DMS79 treated with DMSO at 0.1 percent for 48 hours (cell line): ENCODE results near the gene FALEC.
"Not testable (repeated sequence)": the region's sequence is repeated elsewhere in the genome, so short reads cannot be mapped to it uniquely, and the experiment has no call there.

Experiments used
- DNase-seq: peaks from one replicate; lab custom pipeline; 2025; lab: John Stamatoyannopoulos, UW

Gene FALEC

DNA sequence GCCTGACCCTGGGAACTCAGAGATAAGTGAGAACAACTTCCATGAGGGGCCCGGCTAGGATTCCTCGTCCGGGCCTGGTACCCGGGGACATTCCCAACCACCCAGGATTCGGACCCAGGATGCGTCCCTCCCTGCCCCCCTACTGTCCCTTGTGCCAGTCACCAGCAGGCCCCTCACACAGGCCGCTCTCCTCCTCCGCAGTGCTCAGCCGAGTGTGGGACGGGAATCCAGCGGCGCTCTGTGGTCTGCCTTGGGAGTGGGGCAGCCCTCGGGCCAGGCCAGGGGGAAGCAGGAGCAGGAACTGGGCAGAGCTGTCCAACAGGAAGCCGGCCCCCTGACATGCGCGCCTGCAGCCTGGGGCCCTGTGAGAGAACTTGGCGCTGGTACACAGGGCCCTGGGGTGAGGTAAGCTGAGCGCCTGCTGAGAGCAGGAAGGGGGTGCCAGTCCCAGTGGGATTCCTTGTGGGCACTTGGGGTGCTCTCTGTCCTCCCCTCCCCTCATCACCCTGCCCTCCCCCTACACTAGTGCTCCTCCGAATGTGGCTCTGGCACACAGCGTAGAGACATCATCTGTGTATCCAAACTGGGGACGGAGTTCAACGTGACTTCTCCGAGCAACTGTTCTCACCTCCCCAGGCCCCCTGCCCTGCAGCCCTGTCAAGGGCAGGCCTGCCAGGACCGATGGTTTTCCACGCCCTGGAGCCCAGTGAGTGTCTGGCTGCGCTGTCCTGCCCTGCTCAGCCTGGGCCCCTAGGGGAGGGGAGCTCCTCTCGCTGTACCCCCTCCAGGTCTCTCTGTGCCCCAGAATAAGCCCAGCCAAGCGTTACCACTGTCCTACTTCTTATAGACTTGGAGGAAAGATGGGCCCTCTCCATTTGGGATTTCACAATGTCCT lies 43.5 kb downstream of the FALEC start:
- DNase-seq = no peak

GRCh38 chr1:150559656-150560010 lies 44.1 kb downstream of the FALEC start:
- no peak for DNase-seq

GRCh38 chr1:150560011-150560438 lies 44.5 kb downstream of the FALEC start:
- DNase-seq = peak; percentile 21

GRCh38 chr1:150560576-150561253 lies 45.2 kb downstream of the FALEC start:
- peak; percentile 76 for DNase-seq

DNA sequence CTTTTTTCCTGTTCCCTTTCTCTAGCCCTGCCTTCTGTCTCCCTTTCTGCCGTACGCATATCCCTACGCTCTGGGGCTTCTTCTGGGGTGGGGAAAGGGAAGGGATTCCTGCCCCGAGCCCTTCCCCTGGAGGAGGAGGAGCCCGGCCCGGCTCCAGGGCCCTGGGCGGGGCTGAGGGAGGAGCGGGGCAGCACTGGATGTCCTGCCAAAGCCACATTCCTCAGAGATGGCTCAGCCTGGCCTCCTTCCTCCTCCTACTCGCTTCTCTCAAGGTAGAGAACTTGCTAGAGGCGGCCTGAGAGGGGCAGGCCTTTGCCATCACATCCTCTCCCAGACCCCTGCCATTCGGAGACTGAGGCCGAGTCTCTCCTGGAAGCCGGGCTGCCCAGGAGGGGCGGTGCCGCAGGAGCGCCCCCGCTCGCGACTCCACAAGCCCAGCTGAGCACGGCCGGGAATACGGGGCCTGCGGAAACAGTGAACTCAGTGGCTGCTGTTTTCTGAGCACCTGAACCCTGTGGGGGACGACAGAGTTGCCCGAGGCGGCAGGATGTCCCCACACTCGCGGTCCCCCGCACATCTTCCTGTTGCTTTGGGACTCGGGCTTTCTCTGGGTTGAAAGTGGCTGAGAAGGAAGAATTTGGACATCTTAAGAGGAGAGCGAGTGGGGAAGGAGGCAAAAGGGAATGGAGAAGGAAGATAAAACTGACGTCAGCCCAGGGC lies 45.9 kb downstream of the FALEC start:
- DNase-seq = peak; percentile 76

DNA sequence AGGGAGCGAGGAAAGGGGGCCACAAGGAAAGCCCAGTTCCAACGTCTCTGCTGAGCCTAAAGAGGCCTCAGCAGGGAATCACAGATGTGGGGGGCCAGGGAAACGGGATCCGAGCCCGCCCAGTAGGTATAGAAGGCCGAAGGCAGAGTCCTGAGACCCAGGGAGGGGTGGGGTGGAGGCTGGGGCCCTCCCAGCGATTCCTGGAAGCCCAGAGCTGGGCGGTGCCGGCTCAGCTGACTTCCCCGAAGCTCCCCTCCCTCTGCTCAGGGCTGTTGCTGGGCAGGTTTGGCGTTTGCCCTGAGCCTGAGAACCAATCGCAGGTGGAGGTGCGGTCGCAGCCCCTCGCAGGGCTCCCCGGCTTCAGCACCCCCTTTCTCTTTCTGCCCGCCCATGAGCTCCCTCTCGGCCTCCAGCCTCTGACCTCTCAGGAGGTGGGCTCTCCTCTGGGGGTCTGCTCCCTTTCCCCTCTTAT lies 46.5 kb downstream of the FALEC start:
- peak; percentile 51 for DNase-seq

GRCh38 chr1:150562446-150563339 lies 47.1 kb downstream of the FALEC start:
- no peak for DNase-seq

DNA sequence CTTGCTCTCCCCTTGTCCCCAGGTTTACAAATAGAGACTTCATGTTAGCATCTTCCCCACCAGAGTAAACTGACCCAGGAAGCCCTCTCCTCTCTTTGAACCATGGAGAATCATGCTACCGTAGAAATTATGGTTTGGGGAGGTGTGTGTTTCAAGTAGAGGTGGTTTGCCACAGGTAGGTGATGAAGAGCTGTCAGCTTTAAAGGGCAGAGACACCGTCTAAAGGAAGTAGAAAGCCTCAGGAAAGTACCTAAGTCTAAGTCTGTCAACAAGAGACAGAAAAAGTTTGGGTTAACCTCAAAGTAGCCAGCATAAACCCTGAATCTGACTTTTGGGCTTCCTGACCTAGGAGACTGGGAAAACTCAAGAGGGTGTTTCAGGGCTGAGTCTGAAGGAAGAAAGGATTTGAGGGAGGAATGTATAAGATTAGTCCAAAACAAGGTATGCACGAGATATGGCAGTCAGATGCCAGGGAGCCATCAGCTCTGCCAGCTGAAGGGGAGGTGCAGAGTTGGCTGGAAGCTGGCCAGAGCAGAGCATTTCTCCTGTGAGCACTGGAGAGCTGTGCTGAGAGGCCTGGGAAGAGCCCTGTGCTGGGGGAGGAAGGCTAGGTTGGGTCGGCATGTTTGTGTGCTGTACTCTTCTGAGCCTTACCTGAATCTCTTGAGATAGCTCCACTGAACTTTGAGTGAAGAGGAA lies 47.9 kb downstream of the FALEC start:
- peak; percentile 40 for DNase-seq

DNA sequence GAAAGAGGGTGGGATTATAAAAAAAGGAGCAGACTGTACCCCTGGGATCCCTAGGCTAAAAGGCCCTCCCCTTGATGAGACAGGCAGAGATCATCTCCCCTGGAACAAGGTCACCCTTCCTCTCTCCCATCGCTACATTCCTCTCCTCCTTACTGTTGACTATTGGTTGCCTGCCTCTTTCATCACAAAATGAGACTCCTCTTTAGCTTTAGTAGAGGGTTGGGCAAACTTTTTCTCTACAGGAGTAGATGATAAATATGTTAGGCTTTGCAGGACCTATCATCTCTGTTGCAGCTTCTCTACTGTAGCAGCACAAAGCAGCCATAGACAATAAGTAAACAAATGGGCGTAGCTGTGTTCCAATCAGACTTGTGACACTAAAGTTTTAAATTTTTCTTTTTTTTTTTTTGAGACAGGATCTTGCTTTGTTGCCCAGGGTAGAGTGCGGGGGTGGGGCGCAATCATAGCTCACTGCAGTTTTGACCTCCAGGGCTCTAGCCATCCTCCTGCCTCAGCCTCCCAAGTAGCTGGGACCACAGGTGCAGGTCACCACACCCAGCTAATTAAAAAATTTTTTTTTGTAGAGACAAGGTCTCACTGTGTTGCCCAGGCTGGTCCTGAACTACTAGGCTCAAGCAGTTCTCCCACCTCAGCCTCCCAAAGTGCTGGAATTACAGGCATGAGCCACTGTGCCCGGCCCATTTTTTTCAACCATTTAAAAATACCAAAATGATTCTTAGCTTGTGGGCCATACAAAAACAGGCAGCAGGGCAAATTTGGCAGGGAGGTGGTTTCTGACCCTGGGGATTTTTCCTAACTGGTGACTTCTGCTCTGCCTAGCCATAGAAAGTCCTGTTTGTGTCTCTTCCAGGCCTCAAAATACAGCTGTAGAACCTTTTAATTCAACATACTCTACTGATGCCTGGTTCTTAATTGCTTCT lies 48.8 kb downstream of the FALEC start:
- DNase-seq = no peak

DNA sequence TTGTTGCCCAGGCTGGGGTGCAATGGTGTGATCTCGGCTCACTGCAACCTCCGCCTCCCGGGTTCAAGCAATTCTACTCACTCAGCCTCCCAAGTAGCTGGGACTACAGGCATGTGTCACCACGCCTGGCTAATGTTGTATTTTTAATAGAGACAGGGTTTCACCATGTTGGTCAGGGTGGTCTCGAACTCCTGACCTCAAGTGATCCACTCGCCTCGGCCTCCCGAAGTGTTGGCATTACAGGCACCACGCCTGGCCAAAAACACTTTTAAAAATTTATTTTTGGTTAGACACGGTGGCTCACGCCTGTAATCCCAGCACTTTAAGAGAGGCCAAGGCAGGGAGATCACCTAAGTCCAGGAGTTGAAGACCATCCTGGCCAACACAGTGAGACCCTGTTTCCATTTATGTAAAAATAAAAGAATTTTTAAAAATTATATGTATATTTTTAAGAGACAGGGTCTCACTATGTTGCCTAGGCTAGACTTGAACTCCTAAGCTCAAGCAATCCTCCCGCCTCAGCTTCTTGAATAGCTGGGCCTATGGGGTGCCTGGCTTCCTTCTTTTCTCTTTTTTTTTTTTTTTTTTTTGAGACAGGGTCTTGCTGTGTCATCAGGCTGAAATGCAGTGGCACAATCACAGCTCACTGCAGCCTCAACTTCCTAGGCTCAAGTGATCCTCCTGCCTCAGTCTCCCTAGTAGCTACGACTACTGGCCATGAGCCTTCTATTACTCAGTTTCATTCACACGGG lies 49.9 kb downstream of the FALEC start:
- DNase-seq = not testable (repeated sequence)

DNA sequence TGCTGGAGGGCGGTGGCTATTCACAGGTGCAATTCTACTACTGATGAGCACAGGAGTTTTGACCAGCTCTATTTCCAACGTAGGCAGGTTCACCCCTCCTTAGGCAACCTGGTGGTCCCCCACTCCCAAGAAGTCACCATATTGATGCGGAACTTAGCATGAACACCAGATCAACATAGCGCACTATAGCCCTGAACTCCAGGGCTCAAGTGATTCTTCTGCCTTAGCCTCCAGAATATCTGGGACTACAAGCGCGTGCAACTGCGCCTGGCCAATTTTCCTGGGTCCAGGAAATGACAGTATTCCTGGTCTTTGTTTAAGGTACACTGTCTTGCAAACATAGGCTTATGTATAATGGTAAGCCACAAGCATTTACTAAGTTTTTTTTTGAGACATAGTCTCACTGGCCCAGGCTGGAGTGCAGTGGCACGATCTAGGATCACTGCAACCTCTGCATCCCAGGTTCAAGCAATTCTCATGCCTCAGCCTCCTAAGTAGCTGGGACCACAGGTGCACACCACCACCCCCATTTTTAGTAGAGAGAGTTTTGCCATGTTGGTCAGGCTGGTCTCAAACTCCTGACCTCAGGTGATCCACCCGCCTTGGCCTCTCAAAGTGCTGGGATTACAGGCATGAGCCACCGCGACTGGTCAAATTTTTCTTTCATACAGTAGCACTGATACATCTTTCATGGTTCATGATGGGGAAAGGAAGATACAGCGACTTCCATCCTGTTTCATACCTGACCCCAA lies 51.2 kb downstream of the FALEC start:
- DNase-seq = no peak

- no peak for DNase-seq
Observed at GRCh38 chr1:150567341-150567716, 51.8 kb downstream of the FALEC start.

DNA sequence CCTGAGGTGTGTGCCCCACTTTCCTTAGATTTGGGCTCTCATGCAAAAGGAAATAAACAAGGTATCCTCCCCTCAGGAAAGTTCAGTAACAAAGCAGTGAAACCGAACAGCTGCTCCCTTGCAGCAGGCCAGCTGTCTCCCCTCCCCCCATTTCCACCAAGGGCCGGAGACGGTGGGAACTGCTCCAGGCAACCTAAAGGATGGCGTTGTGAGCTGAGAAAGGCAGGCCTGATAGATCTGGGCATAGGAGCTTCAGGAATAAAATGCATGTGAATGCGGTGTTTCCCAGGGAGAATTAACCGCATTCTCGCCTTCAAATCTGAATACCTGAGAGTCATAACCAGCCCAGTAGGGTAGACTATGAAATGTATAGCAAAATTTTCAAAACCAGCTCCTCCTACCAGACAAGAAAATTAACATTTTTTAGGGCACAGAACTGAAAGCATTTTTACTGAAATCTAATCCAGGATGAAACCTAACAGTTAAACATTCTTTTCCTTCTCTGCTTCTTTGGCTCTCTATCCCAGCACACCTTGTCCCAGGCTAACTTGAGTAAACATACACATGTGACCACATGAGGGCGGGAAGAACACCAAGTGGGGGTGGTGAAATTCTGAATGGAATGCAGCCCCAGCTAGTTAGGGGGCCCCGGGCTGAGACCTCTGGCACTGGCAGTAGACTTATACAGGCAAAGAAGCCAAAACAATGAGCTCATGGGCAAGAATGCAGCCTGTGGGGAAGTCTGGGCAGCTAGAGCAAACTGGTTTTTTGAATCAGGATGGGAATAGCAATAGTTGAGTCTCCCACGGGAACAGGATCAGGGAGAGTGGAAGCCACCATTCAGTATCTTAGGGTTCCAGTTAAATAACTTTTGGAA lies 52.4 kb downstream of the FALEC start:
- DNase-seq = no peak

DNA sequence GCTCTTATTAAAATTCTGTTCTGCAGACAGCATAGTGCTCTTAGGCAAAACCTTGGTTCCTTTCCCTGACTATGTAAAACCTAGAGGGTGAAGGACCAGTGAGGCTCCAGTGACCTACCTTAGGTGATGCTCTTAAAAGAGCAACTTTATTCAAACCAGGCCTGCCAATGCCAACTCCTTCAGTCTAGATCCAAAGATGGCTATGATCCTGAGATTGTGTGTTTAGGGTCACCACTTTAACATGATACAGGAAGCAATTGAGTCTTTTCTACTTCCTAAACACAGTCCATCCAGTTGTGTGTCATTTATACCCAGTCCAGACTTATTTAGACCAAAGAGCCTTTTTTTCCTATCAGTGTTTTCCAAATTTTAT lies 53.0 kb downstream of the FALEC start:
- DNase-seq = no peak

GRCh38 chr1:150572918-150573647 lies 57.5 kb downstream of the FALEC start:
- no peak for DNase-seq

GRCh38 chr1:150573648-150574071 lies 58.1 kb downstream of the FALEC start:
- not testable (repeated sequence) for DNase-seq
